OCI-LY3 (cell line): ENCODE measurements around the gene GLP1R.

Source experiments
- CTCF ChIP-seq: fragments of 200-600, 300-600 bp; sonication (generic); IDR thresholded peaks from 2 replicates; pipeline ENCODE4 v1.5.1; 2014; ENCODE audit warnings: antibody characterized with exemption, low read length, low read depth
- EZH2phosphoT487 ChIP-seq: fragments of 200-600 bp; shearing (Covaris generic); IDR thresholded peaks from 2 replicates; pipeline ENCODE4 v1.6.1; 2018; ENCODE audit warnings: antibody characterized with exemption, mixed run types, low read depth

GRCh38 chr6:39063526-39063925 is 14.9 kb downstream of the GLP1R start:
- no peak for TF ChIP-seq CTCF
- TF ChIP-seq EZH2phosphoT487, result no peak
